M059J (cell line): ENCODE data around the gene ELOVL3. TPM values are rescaled to one million over a fixed set of nuclear protein-coding genes. Genes with fewer than 3 reads are reported as not detected.

Experiments used
- DNase-seq: peaks from one replicate; pipeline ENCODE4 v3.0.0-alpha.2; 2012; ENCODE audit warnings: low read depth
- total RNA-seq: library from RNA; depleted of rRNA; stranded (reverse); fragments of >200 nt; shearing (Covaris generic); gene quantifications from 2 replicates; pipeline ENCODE4 v1.2.3, GENCODE V29; 2014

The ELOVL3 gene
- total RNA-seq, 1 experiment from 2014 or later, result 0.17 TPM

DNA sequence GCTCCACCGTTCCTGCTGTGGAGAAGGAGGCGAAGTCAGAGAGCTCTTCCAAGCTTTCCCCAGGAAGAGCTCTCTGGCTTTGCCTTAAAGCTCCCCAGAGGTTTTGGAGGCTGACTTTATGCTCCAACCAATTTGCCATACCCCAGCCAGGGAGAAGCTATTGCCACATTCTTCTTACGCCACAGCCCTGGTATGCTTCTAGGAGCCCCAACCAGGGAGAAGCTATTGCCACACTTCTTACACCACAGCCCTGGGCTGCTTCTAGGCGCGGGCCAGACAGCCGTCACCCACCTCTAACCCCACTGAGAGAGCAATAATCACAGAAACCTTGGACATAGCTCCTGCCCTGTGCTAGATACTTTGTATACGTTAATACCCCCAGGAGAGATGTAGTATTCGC, 951 bp downstream of the ELOVL3 start:
- DNase-seq, result peak; percentile 33

GRCh38 chr10:102229810-102230263, 3.7 kb downstream of the ELOVL3 start:
- peak; percentile 78 for DNase-seq

DNA sequence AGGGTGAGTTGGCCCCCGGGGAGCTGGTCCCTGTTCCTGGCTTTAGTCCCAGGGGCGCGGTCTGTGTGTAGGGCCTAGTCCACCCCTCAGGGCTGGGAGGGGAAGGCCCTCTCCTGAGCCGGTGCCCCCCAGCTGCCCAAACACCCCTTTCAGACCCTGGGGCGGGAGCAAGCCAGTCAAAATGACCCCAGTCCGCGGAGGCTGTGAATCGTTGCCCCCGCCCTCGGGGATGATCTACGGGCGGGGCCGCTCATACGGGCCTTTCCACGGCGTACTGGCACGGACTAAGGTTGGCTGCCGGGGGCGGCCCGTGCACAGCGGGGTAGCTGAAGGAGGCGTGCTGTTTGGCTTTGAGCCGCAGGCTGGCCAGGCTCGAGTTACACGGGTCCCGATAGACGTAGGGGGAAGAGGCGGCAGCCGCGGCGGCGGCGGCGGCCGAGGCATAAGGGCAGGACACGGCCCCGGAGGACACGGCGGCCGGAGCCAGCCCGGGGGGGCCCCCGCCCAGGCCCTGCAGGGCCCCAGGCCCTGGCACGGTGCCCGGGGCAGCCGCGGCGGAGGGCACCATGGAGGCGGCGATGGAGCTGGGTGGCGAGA, 4.3 kb downstream of the ELOVL3 start:
- peak; percentile 77 for DNase-seq

- DNase-seq, result peak; percentile 51
These were observed 4.8 kb downstream of the ELOVL3 start for GRCh38 chr10:102230861-102231356.

DNA sequence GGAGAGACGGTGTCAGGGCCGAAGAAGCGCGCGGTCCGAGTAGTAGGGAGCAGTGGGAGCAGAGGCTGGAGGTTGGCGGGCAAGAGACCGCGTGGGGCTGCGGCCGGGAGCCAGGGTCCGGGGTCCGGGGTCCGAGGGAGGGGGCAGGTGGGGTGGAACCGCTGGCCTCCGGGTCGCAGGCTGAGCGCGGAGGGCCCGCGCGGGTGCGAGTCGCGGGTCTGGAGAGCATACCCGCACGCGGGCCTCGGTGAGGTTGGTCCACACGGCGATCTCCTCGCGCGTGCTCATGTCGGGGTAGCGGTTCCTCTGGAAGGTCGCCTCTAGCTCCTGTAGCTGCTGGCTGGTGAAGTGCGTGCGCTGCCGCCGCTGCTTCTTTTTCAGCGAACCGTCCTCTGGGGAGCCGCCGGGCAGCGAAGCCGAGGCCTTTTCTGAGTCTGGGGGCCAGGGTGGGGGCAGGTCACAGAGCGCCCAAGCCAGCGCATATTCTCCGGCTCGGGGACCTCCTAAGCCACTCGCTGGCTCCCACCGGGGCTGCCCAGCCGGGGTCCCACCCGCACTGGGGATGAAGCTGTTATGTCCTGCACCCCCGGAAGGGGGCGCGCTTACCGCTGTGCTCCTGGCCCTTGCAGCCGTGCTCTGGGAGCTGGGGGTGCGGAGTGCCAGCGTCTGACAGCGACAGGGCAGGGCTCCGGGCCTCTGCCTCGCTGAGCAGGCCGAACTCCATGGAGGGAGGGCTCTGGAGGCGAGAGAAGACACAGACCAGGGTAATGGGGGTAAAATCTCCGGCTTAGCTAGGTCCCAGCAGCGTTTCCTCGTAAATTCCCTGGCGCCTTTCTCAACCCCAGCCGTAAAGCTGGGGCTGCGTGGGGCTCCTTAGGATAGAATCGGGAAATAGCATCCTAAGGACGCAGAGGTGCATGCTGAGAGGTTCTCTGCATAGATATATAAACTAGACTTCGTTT, 5.5 kb downstream of the ELOVL3 start:
- DNase-seq, result peak; percentile 22

- DNase-seq, result no peak
These were observed 7.9 kb downstream of the ELOVL3 start for GRCh38 chr10:102233997-102234396.

GRCh38 chr10:102234888-102235597, 8.9 kb downstream of the ELOVL3 start:
- no peak for DNase-seq

DNA sequence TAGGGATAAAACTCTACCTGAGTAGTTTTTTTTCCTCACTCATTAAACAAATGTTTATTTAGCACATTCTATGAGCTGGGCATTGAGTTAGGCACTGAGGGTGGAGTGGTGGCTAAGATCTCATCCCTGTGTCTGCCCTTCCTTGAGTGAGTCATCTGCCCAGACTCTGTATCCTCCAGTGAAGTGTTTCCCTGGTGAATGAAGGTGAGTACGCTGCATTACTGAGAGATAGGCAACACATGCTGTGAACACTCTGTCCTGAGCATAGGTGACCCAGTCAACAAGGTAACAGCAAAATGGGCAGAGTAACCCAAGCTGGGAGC, 9.5 kb downstream of the ELOVL3 start:
- peak; percentile 57 for DNase-seq

GRCh38 chr10:102236006-102236405, 9.9 kb downstream of the ELOVL3 start:
- DNase-seq, result no peak

GRCh38 chr10:102237711-102238252, 11.7 kb downstream of the ELOVL3 start:
- DNase-seq, result no peak

DNA sequence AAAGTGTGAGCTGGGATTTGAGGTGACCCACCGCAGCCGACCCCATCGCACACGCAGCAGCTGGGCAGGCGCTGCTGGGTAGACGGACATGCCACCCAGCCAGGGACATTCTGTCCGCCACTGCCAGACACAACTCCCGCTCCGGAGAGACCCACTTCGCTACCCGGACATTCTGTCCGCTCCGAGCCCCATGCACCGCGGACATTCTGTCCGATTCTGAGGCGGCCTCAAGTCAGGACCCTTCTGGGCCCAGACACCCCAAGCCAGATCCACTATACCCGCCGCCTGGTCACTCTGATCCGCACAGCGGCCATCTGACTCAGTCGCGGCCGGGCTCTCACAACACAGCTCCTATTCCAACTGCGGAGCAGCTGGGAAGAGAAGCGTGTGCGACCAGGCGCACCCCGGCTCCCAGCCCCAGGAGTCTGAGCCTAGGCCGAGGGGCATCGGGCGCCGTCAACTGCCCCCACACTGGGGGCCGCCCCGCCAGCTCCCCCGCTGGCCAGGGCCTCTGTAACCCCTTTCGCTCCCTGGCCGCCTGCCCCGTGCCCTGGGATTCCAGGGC, 14.4 kb downstream of the ELOVL3 start:
- DNase-seq, result peak; percentile 35

GRCh38 chr10:102241032-102241443, 14.9 kb downstream of the ELOVL3 start:
- DNase-seq, result peak; percentile 32

DNA sequence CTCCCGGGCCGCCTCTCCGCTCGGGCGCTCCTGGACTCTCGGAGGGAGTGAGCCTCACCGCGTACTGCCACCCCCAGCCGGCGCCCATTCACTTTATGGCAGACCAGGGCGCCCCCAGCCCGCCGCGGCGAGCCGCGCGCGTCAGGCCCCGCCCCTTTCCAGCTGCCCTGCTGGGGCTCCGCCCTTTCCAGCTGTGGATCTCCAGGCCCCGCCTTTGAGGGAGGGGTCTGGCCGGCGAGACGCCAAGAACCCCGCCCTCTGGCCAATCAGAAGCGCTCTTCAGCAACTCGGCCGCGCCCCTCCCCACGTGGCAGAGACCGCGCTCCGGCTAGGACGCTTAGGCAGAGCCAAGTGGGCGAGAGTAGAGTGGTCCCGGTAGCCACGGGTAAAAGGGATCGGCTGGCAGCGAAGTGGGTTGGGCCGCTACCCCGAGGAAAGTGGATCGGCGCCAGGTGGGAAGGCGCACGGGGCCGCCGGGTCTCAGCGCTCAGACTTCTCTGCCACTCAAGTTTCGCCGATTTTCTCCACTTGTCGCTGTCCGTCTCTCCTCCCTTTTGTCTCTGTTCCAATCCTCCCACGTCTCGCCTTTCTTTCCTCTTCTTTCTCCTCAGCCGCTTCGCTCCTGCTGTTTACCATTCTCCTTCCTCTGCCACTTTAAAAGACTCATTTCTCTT, 15.5 kb downstream of the ELOVL3 start, which contains the start of gene PITX3:
Gene PITX3, minus strand, starts transcription at position 69 of the 674 bp plus-strand sequence. CDS start 9,432 bp downstream, outside the sequence.
- peak; percentile 81 for DNase-seq

- no peak for DNase-seq
These were observed 16.0 kb downstream of the ELOVL3 start for GRCh38 chr10:102242118-102242485.

DNA sequence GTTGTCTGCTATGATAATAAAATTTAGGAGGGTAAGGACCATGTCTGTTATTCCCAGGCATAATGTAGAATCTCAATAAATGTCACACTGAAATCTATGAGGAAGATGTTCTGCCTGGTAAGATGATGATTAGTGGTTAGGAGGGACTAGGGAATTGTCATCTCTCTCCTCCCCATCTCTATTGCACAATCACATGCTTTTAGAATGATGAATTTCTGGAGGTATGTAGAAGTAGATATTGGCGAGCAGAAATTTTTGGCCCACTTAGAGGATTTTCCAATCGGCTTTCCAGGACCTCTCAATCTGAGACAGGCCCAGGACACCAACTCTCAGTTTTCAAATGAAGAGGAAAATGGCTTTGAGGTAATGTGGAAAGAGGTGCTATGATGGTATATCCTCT, 17.2 kb downstream of the ELOVL3 start:
- peak; percentile 73 for DNase-seq

- DNase-seq, result peak; percentile 100
These were observed 19.2 kb downstream of the ELOVL3 start, which contains the start of gene GBF1 for GRCh38 chr10:102245082-102245931. TSS of gene GBF1 (plus strand) at chr10:102245532. CDS start at chr10:102258939, 13,407 bp downstream.

DNA sequence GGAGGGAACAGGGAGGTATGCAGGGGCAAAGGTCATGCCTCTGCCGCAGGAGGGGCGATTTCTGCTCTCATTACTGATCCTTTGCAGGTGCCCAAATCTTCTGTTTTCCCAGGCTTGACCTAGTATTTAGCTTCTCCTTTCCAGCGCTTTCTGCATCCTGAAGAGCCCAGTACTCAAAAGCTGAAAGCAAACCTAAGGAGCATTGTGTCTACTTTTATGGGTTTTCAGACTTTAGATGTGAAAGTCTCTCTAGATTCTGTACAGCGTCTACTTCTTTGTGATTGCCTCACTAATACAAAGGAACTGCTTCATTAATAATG, 19.8 kb downstream of the ELOVL3 start:
- no peak for DNase-seq

GRCh38 chr10:102246261-102246660, 20.2 kb downstream of the ELOVL3 start:
- DNase-seq, result peak; percentile 28

- no peak for DNase-seq
These were observed 21.6 kb downstream of the ELOVL3 start for GRCh38 chr10:102247734-102248133.

DNA sequence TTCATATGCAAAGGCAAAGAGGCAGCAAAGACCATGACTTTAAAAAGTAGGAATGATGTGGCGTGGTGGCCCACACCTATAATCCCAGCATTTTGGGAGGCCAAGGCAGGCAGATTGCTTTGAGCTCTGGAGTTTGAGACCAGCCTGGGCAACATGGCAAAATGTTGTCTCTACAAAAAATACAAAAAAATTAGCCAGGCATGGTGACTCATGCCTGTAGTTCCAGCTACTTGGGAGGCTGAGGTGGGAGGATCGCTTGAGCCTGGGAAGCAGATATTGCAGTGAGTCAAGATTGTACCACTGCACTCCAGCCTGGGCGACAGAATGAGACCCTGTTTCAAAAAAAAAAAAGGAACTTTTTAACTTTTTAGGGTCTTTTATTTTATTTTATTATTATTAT, 26.4 kb downstream of the ELOVL3 start:
- peak; percentile 63 for DNase-seq
